ENCODE measurements around the gene SV2C. TPM values are rescaled to one million over a fixed set of nuclear protein-coding genes. Genes with fewer than 3 reads are reported as not detected.

SV2C gene
- total RNA-seq, 2 donors from 2014 or later: 0.20 to 0.35 TPM

DNA sequence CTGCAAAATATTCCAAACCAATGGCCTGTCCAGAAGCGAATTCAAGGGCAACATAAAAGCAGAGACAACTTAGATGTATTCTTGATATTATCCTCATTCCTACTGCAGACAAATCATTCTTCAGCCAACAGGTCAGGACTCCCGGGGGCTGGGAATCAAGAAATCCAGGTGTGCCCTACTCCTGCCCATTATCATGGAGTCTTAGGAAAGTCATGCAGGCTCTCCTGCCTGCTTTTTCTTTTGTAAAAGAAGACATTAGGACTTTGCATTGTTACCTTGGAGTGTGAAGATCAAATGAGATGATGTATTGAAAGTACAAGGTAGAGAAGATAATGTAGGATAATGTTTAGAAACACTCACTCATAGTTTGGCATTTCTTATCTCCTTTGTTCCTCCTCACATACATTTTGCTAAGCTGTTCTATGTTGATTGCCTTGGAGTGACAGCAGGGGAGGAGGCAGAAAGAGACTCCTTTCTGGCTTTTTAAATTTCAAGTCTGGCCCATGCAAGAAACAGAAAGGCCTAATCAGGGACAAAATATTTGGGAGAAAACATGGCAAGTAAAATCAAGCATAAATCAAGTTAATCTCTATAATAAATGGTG, 113.8 kb downstream of the SV2C start:
- intact Hi-C loops (cut with DNase I): no loop called here
- no peak for DNase-seq
- H3K36me3 ChIP-seq: no peaks in the 10 kb centered on the region

DNA sequence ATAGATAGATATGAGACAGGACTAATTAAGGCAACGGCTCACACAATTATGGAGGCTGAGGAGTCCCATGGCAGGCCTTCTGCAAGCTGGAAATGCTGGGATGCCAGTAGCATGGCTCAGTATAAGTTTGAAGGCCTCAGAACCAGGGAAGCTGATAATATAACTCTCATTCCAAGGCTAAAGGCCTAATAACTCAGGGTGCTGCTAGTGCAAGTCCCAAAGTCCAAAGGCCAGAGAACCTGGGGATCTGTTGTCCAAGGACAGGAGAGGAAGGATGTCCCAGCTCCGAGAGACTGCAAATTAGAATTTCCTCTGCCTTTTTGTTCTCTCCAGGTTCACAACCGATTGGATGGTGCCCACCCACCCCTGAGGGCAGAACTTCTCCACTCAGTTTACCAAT, 114.5 kb downstream of the SV2C start:
- intact Hi-C loops (cut with DNase I): no loop called here
- no peak for DNase-seq
- no peaks in the 10 kb centered on the region for H3K9me3 ChIP-seq

More for the DNA sequence above, 113.8 kb downstream of the SV2C start:
- H3K9ac ChIP-seq (ENCODE audit: low read depth in 2 of 2, low read length in 2 of 2): no peak overlapping the region
- no peaks in the 10 kb centered on the region for H3K9me3 ChIP-seq
- no peak overlapping the region for H3K27ac ChIP-seq
- H3K4me1 ChIP-seq: no peaks in the 10 kb centered on the region
- no peak overlapping the region for H3K4me3 ChIP-seq
- no peaks in the 10 kb centered on the region for H3K27me3 ChIP-seq
- TF ChIP-seq, protein P1, sequence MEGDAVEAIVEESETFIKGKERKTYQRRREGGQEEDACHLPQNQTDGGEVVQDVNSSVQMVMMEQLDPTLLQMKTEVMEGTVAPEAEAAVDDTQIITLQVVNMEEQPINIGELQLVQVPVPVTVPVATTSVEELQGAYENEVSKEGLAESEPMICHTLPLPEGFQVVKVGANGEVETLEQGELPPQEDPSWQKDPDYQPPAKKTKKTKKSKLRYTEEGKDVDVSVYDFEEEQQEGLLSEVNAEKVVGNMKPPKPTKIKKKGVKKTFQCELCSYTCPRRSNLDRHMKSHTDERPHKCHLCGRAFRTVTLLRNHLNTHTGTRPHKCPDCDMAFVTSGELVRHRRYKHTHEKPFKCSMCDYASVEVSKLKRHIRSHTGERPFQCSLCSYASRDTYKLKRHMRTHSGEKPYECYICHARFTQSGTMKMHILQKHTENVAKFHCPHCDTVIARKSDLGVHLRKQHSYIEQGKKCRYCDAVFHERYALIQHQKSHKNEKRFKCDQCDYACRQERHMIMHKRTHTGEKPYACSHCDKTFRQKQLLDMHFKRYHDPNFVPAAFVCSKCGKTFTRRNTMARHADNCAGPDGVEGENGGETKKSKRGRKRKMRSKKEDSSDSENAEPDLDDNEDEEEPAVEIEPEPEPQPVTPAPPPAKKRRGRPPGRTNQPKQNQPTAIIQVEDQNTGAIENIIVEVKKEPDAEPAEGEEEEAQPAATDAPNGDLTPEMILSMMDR (IDR thresholded peaks at IDR 0.05): no peak

DNA sequence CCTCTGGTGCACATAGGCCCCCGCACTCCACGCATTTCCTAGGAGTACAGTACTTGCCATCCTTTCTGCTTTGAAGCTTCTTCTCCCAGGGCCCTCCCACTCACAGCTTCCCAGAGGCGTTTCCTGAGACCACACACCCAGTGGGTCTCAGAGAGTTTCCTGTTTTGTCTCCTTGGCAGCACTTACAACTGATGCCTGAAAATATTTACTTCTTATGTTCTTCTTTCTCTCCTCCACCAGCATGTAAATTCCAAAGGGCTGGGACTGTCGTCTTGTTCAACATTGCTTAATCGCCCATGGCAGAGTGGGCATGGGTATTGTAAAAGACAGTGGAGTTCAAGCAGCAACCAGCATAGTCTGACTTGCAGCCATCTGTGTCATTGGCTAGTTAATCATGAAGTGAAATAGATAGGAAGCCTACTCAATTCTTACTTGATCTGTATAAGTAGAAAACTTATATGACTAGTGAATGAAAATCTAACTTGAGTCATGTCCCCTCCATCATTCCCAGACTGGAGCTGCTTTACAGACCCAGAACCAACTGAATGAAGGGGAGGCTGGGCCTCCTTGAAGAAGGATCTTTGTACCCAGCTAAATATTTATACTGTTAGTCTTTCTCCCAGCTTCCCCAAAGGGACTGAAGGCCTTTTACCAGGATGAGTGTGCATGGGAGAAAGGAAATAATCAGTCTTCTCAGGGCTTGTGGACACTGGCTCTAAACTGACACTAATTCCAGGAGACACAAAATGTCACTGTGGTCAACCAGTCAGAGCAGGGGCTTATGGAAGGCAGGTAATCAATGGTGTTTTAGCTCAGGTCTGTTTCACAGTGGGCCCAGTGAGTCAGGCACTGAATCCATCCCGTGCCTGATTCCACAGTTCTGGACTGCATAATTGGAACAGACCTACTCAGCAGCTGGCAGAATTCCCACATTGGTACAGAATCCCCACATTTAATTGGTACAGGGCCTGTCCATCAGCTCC, 116.4 kb downstream of the SV2C start:
- Histone ChIP-seq H3K9me3 (no peaks in the 10 kb centered on the region), H3K4me1 (no peaks in the 10 kb centered on the region), H3K36me3 (no peaks in the 10 kb centered on the region), H3K27me3 (no peaks in the 10 kb centered on the region), H3K9ac (ENCODE audit: low read depth in 2 of 2, low read length in 2 of 2) (no peak overlapping the region), H3K4me3 (no peak overlapping the region), H3K27ac (no peak overlapping the region)
- TF ChIP-seq, protein P1 (IDR thresholded peaks at IDR 0.05): no peak
- intact Hi-C loops (cut with DNase I): no loop called here
- no peak for DNase-seq

More for the DNA sequence above, 114.5 kb downstream of the SV2C start:
- H3K9ac ChIP-seq (ENCODE audit: low read depth in 2 of 2, low read length in 2 of 2): no peak overlapping the region
- H3K27me3 ChIP-seq: no peaks in the 10 kb centered on the region
- no peaks in the 10 kb centered on the region for H3K4me1 ChIP-seq
- H3K36me3 ChIP-seq: no peaks in the 10 kb centered on the region
- TF ChIP-seq, protein P1 (IDR thresholded peaks at IDR 0.05): no peak
- no peak overlapping the region for H3K4me3 ChIP-seq
- H3K27ac ChIP-seq: no peak overlapping the region

GRCh38 chr5:76202182-76202581, 119.0 kb downstream of the SV2C start:
- no peaks in the 10 kb centered on the region for H3K9me3 ChIP-seq
- no peaks in the 10 kb centered on the region for H3K27me3 ChIP-seq
- TF ChIP-seq, protein P1 (IDR thresholded peaks at IDR 0.05): no peak
- intact Hi-C loops (cut with DNase I): no loop called here
- H3K36me3 ChIP-seq: no peaks in the 10 kb centered on the region
- H3K9ac ChIP-seq (ENCODE audit: low read depth in 2 of 2, low read length in 2 of 2): no peak overlapping the region
- no peak overlapping the region for H3K4me3 ChIP-seq
- H3K27ac ChIP-seq: no peak overlapping the region
- H3K4me1 ChIP-seq: no peaks in the 10 kb centered on the region
- no peak for DNase-seq

GRCh38 chr5:76204191-76204590, 121.0 kb downstream of the SV2C start:
- Histone ChIP-seq H3K36me3 (no peaks in the 10 kb centered on the region), H3K4me1 (no peaks in the 10 kb centered on the region), H3K27ac (peak overlapping the region; percentile 42), H3K4me3 (no peak overlapping the region), H3K9me3 (no peaks in the 10 kb centered on the region), H3K27me3 (no peaks in the 10 kb centered on the region), H3K9ac (ENCODE audit: low read depth in 2 of 2, low read length in 2 of 2) (no peak overlapping the region)
- TF ChIP-seq, protein P1 (IDR thresholded peaks at IDR 0.05): no peak
- intact Hi-C loops (cut with DNase I): no loop called here
- no peak for DNase-seq
